ENCODE results near the gene MRFAP1L1. TPM values are rescaled to one million over a fixed set of nuclear protein-coding genes. Genes with fewer than 3 reads are reported as not detected.

The MRFAP1L1 gene
- total RNA-seq, 1 donor, result 38.0 TPM

DNA sequence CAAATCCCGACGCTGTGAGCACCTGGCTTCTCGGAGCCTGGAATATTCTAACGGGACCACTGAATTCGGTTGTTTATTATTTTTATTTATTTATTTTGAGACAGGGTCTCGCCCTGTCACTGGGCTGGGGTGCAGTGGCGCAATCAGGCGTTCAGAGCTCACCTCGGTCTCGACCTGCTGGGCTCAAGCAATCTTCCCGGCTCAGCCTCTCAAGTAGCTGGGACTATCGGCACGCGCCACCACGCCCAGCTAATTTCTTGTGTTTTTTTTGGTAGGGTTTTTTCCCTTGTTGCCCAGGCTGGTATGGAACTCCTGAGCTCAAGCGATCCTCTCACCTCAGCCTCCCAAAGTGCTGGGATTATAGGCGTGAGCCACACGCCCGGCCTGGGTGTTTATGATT is 37.5 kb downstream of the MRFAP1L1 start:
- no peak for TF ChIP-seq CTCF (IDR thresholded peaks at IDR 0.05; ENCODE audit: extremely low read depth, low read depth, low read length)
- Histone ChIP-seq H4K20me1 (ENCODE audit: insufficient read depth, low read length) (peaks cover 26% of the 10 kb centered on the region), H3K4me3 (ENCODE audit: insufficient read depth, low read length) (no peak overlapping the region), H3K4me1 (ENCODE audit: insufficient read depth, low read length) (peaks cover 31% of the 10 kb centered on the region), H3K27ac (ENCODE audit: low read depth, low read length) (no peak overlapping the region), H3K36me3 (ENCODE audit: insufficient read depth, low read length) (peaks cover 7% of the 10 kb centered on the region), H3K4me2 (ENCODE audit: insufficient read depth, low read length) (no peak overlapping the region), H3K27me3 (ENCODE audit: insufficient read depth, low read length) (no peaks in the 10 kb centered on the region), H3K9me3 (ENCODE audit: low read depth, low read length) (no peaks in the 10 kb centered on the region), H2AFZ (ENCODE audit: low read length) (no peak overlapping the region), H3K79me2 (ENCODE audit: insufficient read depth, low read length) (peaks cover 26% of the 10 kb centered on the region)
- DNase-seq (ENCODE audit: insufficient read length, low spot score, missing footprints), result no peak

DNA sequence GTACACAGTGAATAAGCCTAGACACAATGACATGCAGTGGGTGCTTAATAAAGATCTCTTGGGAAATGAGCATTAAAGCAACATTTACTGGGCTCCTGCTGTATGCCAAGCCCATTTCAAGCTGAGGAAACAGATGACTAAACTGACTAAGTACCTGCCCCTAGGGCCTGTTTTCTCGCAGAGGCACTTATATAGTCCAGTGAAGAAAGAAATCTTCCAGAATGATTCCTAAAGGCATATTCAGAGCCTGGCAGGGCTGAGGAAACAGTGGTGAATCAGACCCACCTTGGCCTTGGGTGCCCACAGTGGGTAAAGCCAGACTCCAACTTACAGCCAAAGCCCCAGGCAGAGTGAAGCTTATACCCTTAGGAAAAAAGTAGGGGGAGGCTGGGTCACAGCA is 38.0 kb downstream of the MRFAP1L1 start:
- DNase-seq (ENCODE audit: insufficient read length, low spot score, missing footprints), result peak; percentile 53
- no peak for TF ChIP-seq CTCF (IDR thresholded peaks at IDR 0.05; ENCODE audit: extremely low read depth, low read depth, low read length)
- H4K20me1 ChIP-seq (ENCODE audit: insufficient read depth, low read length), result peaks cover 21% of the 10 kb centered on the region
- H3K79me2 ChIP-seq (ENCODE audit: insufficient read depth, low read length), result peaks cover 21% of the 10 kb centered on the region
- H3K27me3 ChIP-seq (ENCODE audit: insufficient read depth, low read length), result no peaks in the 10 kb centered on the region
- no peak overlapping the region for H2AFZ ChIP-seq (ENCODE audit: low read length)
- no peak overlapping the region for H3K27ac ChIP-seq (ENCODE audit: low read depth, low read length)
- peaks cover 31% of the 10 kb centered on the region for H3K4me1 ChIP-seq (ENCODE audit: insufficient read depth, low read length)
- H3K4me2 ChIP-seq (ENCODE audit: insufficient read depth, low read length), result no peak overlapping the region
- no peak overlapping the region for H3K4me3 ChIP-seq (ENCODE audit: insufficient read depth, low read length)
- no peaks in the 10 kb centered on the region for H3K9me3 ChIP-seq (ENCODE audit: low read depth, low read length)
- H3K36me3 ChIP-seq (ENCODE audit: insufficient read depth, low read length), result peaks cover 7% of the 10 kb centered on the region

DNA sequence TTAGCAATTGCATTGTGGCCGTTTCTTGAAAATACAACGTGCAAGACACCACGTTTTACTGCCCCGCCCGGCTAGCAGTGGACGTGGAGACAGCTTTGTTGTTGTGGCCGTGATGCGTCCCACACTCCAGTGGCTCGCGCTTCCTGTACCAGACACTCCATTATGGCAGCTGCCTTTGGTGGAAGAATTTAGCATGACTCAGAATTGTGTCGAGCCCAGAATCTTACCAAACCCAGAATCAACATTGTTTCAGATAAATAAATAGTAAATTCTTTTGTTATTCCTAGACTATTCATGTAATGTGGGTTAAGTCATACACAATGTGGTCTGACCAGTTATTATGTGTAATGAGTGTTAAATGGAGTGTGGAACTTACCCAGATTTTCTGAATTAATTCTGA is 41.3 kb downstream of the MRFAP1L1 start:
- Histone ChIP-seq H3K9me3 (ENCODE audit: low read depth, low read length) (no peaks in the 10 kb centered on the region), H3K79me2 (ENCODE audit: insufficient read depth, low read length) (no peaks in the 10 kb centered on the region), H3K4me1 (ENCODE audit: insufficient read depth, low read length) (peaks cover 17% of the 10 kb centered on the region), H3K4me3 (ENCODE audit: insufficient read depth, low read length) (no peak overlapping the region), H3K4me2 (ENCODE audit: insufficient read depth, low read length) (peak overlapping the region; percentile 62), H2AFZ (ENCODE audit: low read length) (no peak overlapping the region), H4K20me1 (ENCODE audit: insufficient read depth, low read length) (peaks cover 3% of the 10 kb centered on the region), H3K36me3 (ENCODE audit: insufficient read depth, low read length) (no peaks in the 10 kb centered on the region), H3K27me3 (ENCODE audit: insufficient read depth, low read length) (peaks cover 17% of the 10 kb centered on the region), H3K27ac (ENCODE audit: low read depth, low read length) (no peak overlapping the region)
- no peak for TF ChIP-seq CTCF (IDR thresholded peaks at IDR 0.05; ENCODE audit: extremely low read depth, low read depth, low read length)
- DNase-seq (ENCODE audit: insufficient read length, low spot score, missing footprints), result peak; percentile 92

DNA sequence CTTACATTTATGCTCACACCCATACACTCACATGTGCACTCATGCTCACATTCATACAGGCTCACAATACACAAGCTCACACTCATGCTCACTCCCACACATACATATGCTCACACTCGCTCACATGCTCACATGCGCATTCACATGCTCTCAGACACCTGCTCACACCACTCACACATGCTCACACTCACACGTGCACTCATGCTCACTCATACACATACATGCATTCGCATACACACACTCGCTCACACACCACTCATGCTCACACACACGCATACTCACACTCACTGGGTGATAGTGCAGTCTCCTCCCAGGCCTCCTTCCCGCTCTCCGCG is 44.4 kb downstream of the MRFAP1L1 start:
- no peak overlapping the region for H3K27ac ChIP-seq (ENCODE audit: low read depth, low read length)
- H3K79me2 ChIP-seq (ENCODE audit: insufficient read depth, low read length), result no peaks in the 10 kb centered on the region
- H3K4me2 ChIP-seq (ENCODE audit: insufficient read depth, low read length), result no peak overlapping the region
- H3K4me1 ChIP-seq (ENCODE audit: insufficient read depth, low read length), result peaks cover 16% of the 10 kb centered on the region
- no peak overlapping the region for H3K4me3 ChIP-seq (ENCODE audit: insufficient read depth, low read length)
- H2AFZ ChIP-seq (ENCODE audit: low read length), result no peak overlapping the region
- H4K20me1 ChIP-seq (ENCODE audit: insufficient read depth, low read length), result peaks cover 3% of the 10 kb centered on the region
- no peaks in the 10 kb centered on the region for H3K9me3 ChIP-seq (ENCODE audit: low read depth, low read length)
- no peak for TF ChIP-seq CTCF (IDR thresholded peaks at IDR 0.05; ENCODE audit: extremely low read depth, low read depth, low read length)
- H3K36me3 ChIP-seq (ENCODE audit: insufficient read depth, low read length), result no peaks in the 10 kb centered on the region
- H3K27me3 ChIP-seq (ENCODE audit: insufficient read depth, low read length), result peaks cover 29% of the 10 kb centered on the region
- DNase-seq (ENCODE audit: insufficient read length, low spot score, missing footprints), result no peak

Data from osteoblast (primary cell).